Ovary (tissue), 9 donors: ENCODE results near the gene NABP1. TPM values are rescaled to one million over a fixed set of nuclear protein-coding genes. Genes with fewer than 3 reads are reported as not detected.

Experiments used
- DNase-seq, 5 donors: peaks; one replicate each; pipeline ENCODE4 v3.0.0-alpha.2; 2019 to 2020
- H3K27ac ChIP-seq, 2 donors: fragments of 200-600 bp; one replicate each; pipeline versions ENCODE4 v1.5.1 to v1.8.0; 2019 to 2022
- H3K27me3 ChIP-seq: fragments of 200-600 bp; one replicate; pipeline ENCODE4 v1.8.0; 2022
- H3K36me3 ChIP-seq: fragments of 200-600 bp; sonication (generic); one replicate; pipeline ENCODE4 v1.5.1; 2019
- H3K4me1 ChIP-seq: one replicate; pipeline ENCODE4 v1.8.1; 2013; ENCODE audit warnings: mild to moderate bottlenecking, moderate library complexity; ENCODE audit not compliant: insufficient read depth
- H3K4me3 ChIP-seq: fragments of 200-600 bp; sonication (generic); one replicate; pipeline ENCODE4 v1.5.1; 2017
- H3K9me3 ChIP-seq, 2 donors: fragments of 200-600 bp in 1 of 2; sonication (generic) in 1 of 2; one replicate each; pipeline versions ENCODE4 v1.5.1 to v1.8.1; 2013 to 2019; ENCODE audit warnings: mild to moderate bottlenecking in 1 of 2, moderate library complexity in 1 of 2
- EP300 ChIP-seq: sonication (generic); formaldehyde crosslinking; IDR thresholded peaks from one replicate; pipeline ENCODE4 v1.6.1; 2017; ENCODE audit warnings: antibody characterized with exemption
- POLR2A ChIP-seq: fragments of 450-650 bp; IDR thresholded peaks from one replicate; pipeline ENCODE4 v1.6.1; 2017; ENCODE audit warnings: antibody characterized with exemption, mild to moderate bottlenecking, moderate library complexity
- WGBS, 3 donors: extraction: QIAGEN DNeasy Blood & Tissue Kit in 1 of 3; methylation state at CpG; one replicate each; pipeline versions ENCODE4 v1.1.5 to v1.1.7; 2013 to 2017; 5-methylcytosine and 5-hydroxymethylcytosine counted together
- intact Hi-C, 4 donors: fragments of 100-400 bp; cut with DNase I; formaldehyde crosslinking; loops; one replicate each; pipeline versions ENCODE4 v1.11.0 to v1.15.1; 2022 to 2023
- polyA plus RNA-seq, 2 donors: library from polyadenylated mRNA; stranded (reverse); fragments of 200-250 nt in 1 of 2; fragments of 350-450 nt in 1 of 2; fragmentation: Illumina TruSeq in 1 of 2; extraction: RNeasy Lipid Tissue Mini Kit (QIAGEN cat#74804) in 1 of 2; gene quantifications; one replicate each; pipeline ENCODE4 v1.2.3, GENCODE V29; 2013 to 2014
- total RNA-seq, 7 donors: library from RNA; depleted of rRNA in 2 of 7; stranded (reverse); fragments of >200 nt in 2 of 7; fragmentation: NEBNext Ultra II Directional in 3 of 7; extraction: Animal tissue kit (Norgen Biotek cat#: 25700) in 3 of 7; gene quantifications; one replicate each; pipeline versions ENCODE4 v1.1.0 to v1.2.4, GENCODE V29; 2016 to 2023
- TF ChIP-seq, protein P1 (sequence below), 3 donors: fragments of 450-650 bp in 2 of 3; fragments of 200-600 bp in 1 of 3; IDR thresholded peaks; one replicate each; pipeline versions ENCODE4 v1.5.1 to v1.8.0; 2016 to 2022; ENCODE audit warnings: antibody characterized with exemption in 3 of 3, mild to moderate bottlenecking in 1 of 3
- donor health status: DM: no; HTN: no; CAD: no; lungs with moderate emphysema.
- donor health status: DM: no; HTN: no; CAD: no.
- donor health status: Bipolar disorder and iron deficiency.
- donor health status: DM: yes; HTN: yes; CAD: no.
- donor health status: DM: no; HTN: no; CAD: no.
- donor health status: DM: yes; HTN: yes; CAD: no.

Gene NABP1
- total and polyA plus RNA-seq, 9 donors: 5.3 to 19.1 (median 13.4) TPM

GRCh38 chr2:191656391-191656790 lies 21.5 kb upstream of the NABP1 start:
- H3K27ac ChIP-seq: no peak overlapping the region

GRCh38 chr2:191656792-191657191 lies 21.1 kb upstream of the NABP1 start:
- no peaks in the 10 kb centered on the region for H3K27me3 ChIP-seq
- H3K4me3 ChIP-seq: no peak overlapping the region
- no peaks in the 10 kb centered on the region for H3K4me1 ChIP-seq
- intact Hi-C loops: no loop called here
- H3K27ac ChIP-seq: no peak overlapping the region
- H3K9me3 ChIP-seq: no peaks in the 10 kb centered on the region
- no peak for DNase-seq
- H3K36me3 ChIP-seq: no peaks in the 10 kb centered on the region
- TF ChIP-seq EP300 (no peak), POLR2A (no peak)
- TF ChIP-seq, protein P1, sequence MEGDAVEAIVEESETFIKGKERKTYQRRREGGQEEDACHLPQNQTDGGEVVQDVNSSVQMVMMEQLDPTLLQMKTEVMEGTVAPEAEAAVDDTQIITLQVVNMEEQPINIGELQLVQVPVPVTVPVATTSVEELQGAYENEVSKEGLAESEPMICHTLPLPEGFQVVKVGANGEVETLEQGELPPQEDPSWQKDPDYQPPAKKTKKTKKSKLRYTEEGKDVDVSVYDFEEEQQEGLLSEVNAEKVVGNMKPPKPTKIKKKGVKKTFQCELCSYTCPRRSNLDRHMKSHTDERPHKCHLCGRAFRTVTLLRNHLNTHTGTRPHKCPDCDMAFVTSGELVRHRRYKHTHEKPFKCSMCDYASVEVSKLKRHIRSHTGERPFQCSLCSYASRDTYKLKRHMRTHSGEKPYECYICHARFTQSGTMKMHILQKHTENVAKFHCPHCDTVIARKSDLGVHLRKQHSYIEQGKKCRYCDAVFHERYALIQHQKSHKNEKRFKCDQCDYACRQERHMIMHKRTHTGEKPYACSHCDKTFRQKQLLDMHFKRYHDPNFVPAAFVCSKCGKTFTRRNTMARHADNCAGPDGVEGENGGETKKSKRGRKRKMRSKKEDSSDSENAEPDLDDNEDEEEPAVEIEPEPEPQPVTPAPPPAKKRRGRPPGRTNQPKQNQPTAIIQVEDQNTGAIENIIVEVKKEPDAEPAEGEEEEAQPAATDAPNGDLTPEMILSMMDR (IDR thresholded peaks at IDR 0.05): no peak

More at GRCh38 chr2:191656391-191656790, 21.5 kb upstream of the NABP1 start:
- intact Hi-C loops: no loop called here
- Histone ChIP-seq H3K36me3 (no peaks in the 10 kb centered on the region), H3K4me1 (no peaks in the 10 kb centered on the region), H3K4me3 (no peak overlapping the region), H3K9me3 (no peaks in the 10 kb centered on the region), H3K27me3 (no peaks in the 10 kb centered on the region)
- TF ChIP-seq EP300 (peak; percentile 50), POLR2A (no peak)
- peak in 1 of 5 donors; percentile 25 for DNase-seq

DNA sequence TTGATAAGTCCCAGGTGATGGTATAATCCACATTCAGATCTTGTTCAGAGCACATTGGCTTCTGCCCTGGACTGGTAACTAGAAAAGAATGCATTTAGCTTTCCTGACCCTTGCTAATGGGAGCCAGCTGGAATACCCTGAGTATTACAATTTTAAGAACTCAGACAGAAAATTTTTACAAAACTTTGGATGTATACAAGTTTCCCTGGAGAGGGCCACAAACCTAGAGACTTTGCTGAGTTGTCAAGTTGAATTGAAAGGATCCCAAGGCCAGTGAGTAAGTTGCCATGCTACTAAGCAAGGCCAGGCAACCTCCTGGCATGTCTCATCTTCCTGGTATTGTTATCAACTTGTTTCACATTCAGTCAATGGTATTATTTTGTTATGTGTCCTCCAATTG lies 20.0 kb upstream of the NABP1 start:
- TF ChIP-seq POLR2A: no peak
- TF ChIP-seq, protein P1 (IDR thresholded peaks at IDR 0.05): no peak
- TF ChIP-seq EP300: no peak
- DNase-seq: no peak
- no peak overlapping the region for H3K27ac ChIP-seq
- H3K36me3 ChIP-seq: no peaks in the 10 kb centered on the region
- H3K4me3 ChIP-seq: no peak overlapping the region
- no peaks in the 10 kb centered on the region for H3K27me3 ChIP-seq
- H3K4me1 ChIP-seq: no peaks in the 10 kb centered on the region
- H3K9me3 ChIP-seq: no peaks in the 10 kb centered on the region
- intact Hi-C loops: no loop called here

GRCh38 chr2:191659198-191659597 lies 18.7 kb upstream of the NABP1 start:
- Histone ChIP-seq H3K27me3 (no peaks in the 10 kb centered on the region), H3K27ac (no peak overlapping the region), H3K9me3 (no peaks in the 10 kb centered on the region), H3K36me3 (no peaks in the 10 kb centered on the region), H3K4me3 (no peak overlapping the region), H3K4me1 (no peaks in the 10 kb centered on the region)
- intact Hi-C loops: no loop called here
- no peak for DNase-seq
- TF ChIP-seq, protein P1 (IDR thresholded peaks at IDR 0.05): no peak
- TF ChIP-seq EP300: no peak

- TF ChIP-seq EP300 (no peak), POLR2A (no peak)
- TF ChIP-seq, protein P1 (IDR thresholded peaks at IDR 0.05): no peak
- intact Hi-C loops: no loop called here
- WGBS, 3 donors: 0 to 32% (median 24%) methylated on average over 1 of the region's 1 CpG
- Histone ChIP-seq H3K4me3 (no peak overlapping the region), H3K27ac (no peak overlapping the region), H3K36me3 (no peaks in the 10 kb centered on the region), H3K27me3 (no peaks in the 10 kb centered on the region), H3K9me3 (no peaks in the 10 kb centered on the region), H3K4me1 (no peaks in the 10 kb centered on the region)
- no peak for DNase-seq
Observed at GRCh38 chr2:191660575-191660974, 17.4 kb upstream of the NABP1 start.
